Thymus (tissue), 11 donors: ENCODE results near the gene DNAJC25. TPM values are rescaled to one million over a fixed set of nuclear protein-coding genes. Genes with fewer than 3 reads are reported as not detected.
"Not testable (repeated sequence)": the region's sequence is repeated elsewhere in the genome, so short reads cannot be mapped to it uniquely, and the experiment has no call there.

Experiments
- DNase-seq, 9 donors: peaks; one replicate each; pipeline ENCODE4 v3.0.0-alpha.2; 2013; ENCODE audit warnings: low spot score in 9 of 9, low read depth in 6 of 9, missing footprints in 1 of 9
- H3K27ac ChIP-seq, 2 donors: one replicate each; pipeline ENCODE4 v1.5.1; 2013; ENCODE audit warnings: control low read depth in 1 of 2, low read depth in 1 of 2, low read length in 1 of 2, mild to moderate bottlenecking in 1 of 2, moderate library complexity in 1 of 2
- H3K27me3 ChIP-seq, 2 donors: one replicate each; pipeline ENCODE4 v1.5.1; 2013; ENCODE audit warnings: low read length in 1 of 2; ENCODE audit not compliant: control insufficient read depth in 2 of 2, insufficient read depth in 1 of 2
- H3K36me3 ChIP-seq, 2 donors: one replicate each; pipeline ENCODE4 v1.5.1; 2013; ENCODE audit warnings: low read length in 1 of 2, mild to moderate bottlenecking in 1 of 2, moderate library complexity in 1 of 2; ENCODE audit not compliant: control insufficient read depth in 2 of 2, insufficient read depth in 2 of 2
- H3K4me1 ChIP-seq, 2 donors: one replicate each; pipeline ENCODE4 v1.5.1; 2013; ENCODE audit warnings: low read length in 2 of 2; ENCODE audit not compliant: control insufficient read depth in 2 of 2, insufficient read depth in 2 of 2
- H3K4me3 ChIP-seq, 2 donors: one replicate each; pipeline ENCODE4 v1.5.1; 2013; ENCODE audit warnings: low read length in 2 of 2, control low read depth in 1 of 2, mild to moderate bottlenecking in 1 of 2
- H3K9me3 ChIP-seq, 2 donors: one replicate each; pipeline ENCODE4 v1.5.1; 2013; ENCODE audit warnings: low read length in 1 of 2, mild to moderate bottlenecking in 1 of 2; ENCODE audit not compliant: control insufficient read depth in 2 of 2, insufficient read depth in 1 of 2
- WGBS: extraction: QIAGEN DNeasy Blood & Tissue Kit; methylation state at CpG from one replicate; pipeline ENCODE4 v1.1.7; 2013; 5-methylcytosine and 5-hydroxymethylcytosine counted together
- polyA plus RNA-seq: library from polyadenylated mRNA; stranded (reverse); fragments of 200-250 nt; gene quantifications from one replicate; pipeline ENCODE4 v1.2.3, GENCODE V29; 2013
- total RNA-seq: library from RNA; stranded (reverse); fragments of 120-200 nt; gene quantifications from one replicate; pipeline ENCODE4 v1.2.4, GENCODE V29; 2013
- donor health status: healthy.

The DNAJC25 gene
- total and polyA plus RNA-seq, 2 donors = 3.5 to 8.8 TPM

GRCh38 chr9:111617349-111617748 is 13.8 kb upstream of the DNAJC25 start:
- not testable (repeated sequence) for H3K36me3 ChIP-seq, H3K27me3 ChIP-seq, H3K9me3 ChIP-seq, DNase-seq, H3K4me3 ChIP-seq, H3K4me1 ChIP-seq, H3K27ac ChIP-seq
- WGBS = 98% methylated on average over 29 of the region's 29 CpGs

GRCh38 chr9:111621895-111622480 is 9.1 kb upstream of the DNAJC25 start:
- H3K27ac ChIP-seq = no peak overlapping the region
- 44% methylated on average over 2 of the region's 2 CpGs for WGBS
- peak in 1 of 9 donors; percentile 31 for DNase-seq
- no peak overlapping the region for H3K4me3 ChIP-seq
- H3K4me1 ChIP-seq = no peaks in the 10 kb centered on the region
- H3K36me3 ChIP-seq = no peaks in the 10 kb centered on the region
- no peaks in the 10 kb centered on the region for H3K27me3 ChIP-seq
- no peaks in the 10 kb centered on the region for H3K9me3 ChIP-seq

- DNase-seq = no peak
- no peaks in the 10 kb centered on the region for H3K4me1 ChIP-seq
- H3K27ac ChIP-seq = no peak overlapping the region
- no peaks in the 10 kb centered on the region for H3K9me3 ChIP-seq
- H3K27me3 ChIP-seq = no peaks in the 10 kb centered on the region
- H3K36me3 ChIP-seq = no peaks in the 10 kb centered on the region
- 95% methylated on average over 3 of the region's 3 CpGs for WGBS
- no peak overlapping the region for H3K4me3 ChIP-seq
These were observed 8.5 kb upstream of the DNAJC25 start for GRCh38 chr9:111622626-111623025.

- Histone ChIP-seq H3K4me3 (no peak overlapping the region), H3K4me1 (peaks cover 6 to 8% of the 10 kb centered on the region in 2 donors), H3K9me3 (no peaks in the 10 kb centered on the region), H3K36me3 (no peaks in the 10 kb centered on the region), H3K27ac (no peak overlapping the region), H3K27me3 (no peaks in the 10 kb centered on the region)
- WGBS = 89% methylated on average over 7 of the region's 7 CpGs
- DNase-seq = no peak
These were observed 3.7 kb upstream of the DNAJC25 start for GRCh38 chr9:111627260-111627963.

- H3K36me3 ChIP-seq = no peaks in the 10 kb centered on the region
- DNase-seq = no peak
- WGBS = 90% methylated on average over 7 of the region's 7 CpGs
- no peaks in the 10 kb centered on the region for H3K27me3 ChIP-seq
- no peak overlapping the region for H3K4me3 ChIP-seq
- no peak overlapping the region for H3K27ac ChIP-seq
- H3K4me1 ChIP-seq = peaks cover 6 to 9% of the 10 kb centered on the region in 2 donors
- H3K9me3 ChIP-seq = no peaks in the 10 kb centered on the region
These were observed 2.7 kb upstream of the DNAJC25 start for GRCh38 chr9:111628411-111628810.

- H3K4me3 ChIP-seq = peak overlapping the region; percentile 53 to 93
- H3K27me3 ChIP-seq = no peaks in the 10 kb centered on the region
- no peaks in the 10 kb centered on the region for H3K9me3 ChIP-seq
- WGBS = 19% methylated on average over 17 of the region's 17 CpGs
- peaks cover 6 to 9% of the 10 kb centered on the region in 2 donors for H3K4me1 ChIP-seq
- H3K36me3 ChIP-seq = no peaks in the 10 kb centered on the region
- H3K27ac ChIP-seq = peak overlapping the region; percentile 36 to 91
- peak in 1 of 9 donors; percentile 2 for DNase-seq
These were observed 761 bp upstream of the DNAJC25 start for GRCh38 chr9:111630182-111630963.

GRCh38 chr9:111630964-111631213 is 245 bp upstream of the DNAJC25 start:
- Histone ChIP-seq H3K27me3 (no peaks in the 10 kb centered on the region), H3K4me3 (peak overlapping the region; percentile 53 to 93), H3K27ac (peak overlapping the region; percentile 36 to 91), H3K9me3 (no peaks in the 10 kb centered on the region), H3K36me3 (no peaks in the 10 kb centered on the region), H3K4me1 (peaks cover 6 to 9% of the 10 kb centered on the region in 2 donors)
- WGBS = under 1% methylated on average over 14 of the region's 14 CpGs
- DNase-seq = no peak

GRCh38 chr9:111632060-111632459 is 926 bp downstream of the DNAJC25 start:
- DNase-seq = peak in 2 of 9 donors; percentile 1 to 5
- H3K36me3 ChIP-seq = no peaks in the 10 kb centered on the region
- H3K27me3 ChIP-seq = no peaks in the 10 kb centered on the region
- peak overlapping the region; percentile 53 to 93 for H3K4me3 ChIP-seq
- H3K9me3 ChIP-seq = no peaks in the 10 kb centered on the region
- WGBS = 46% methylated on average over 5 of the region's 5 CpGs
- H3K27ac ChIP-seq = no peak overlapping the region
- peaks cover 6 to 9% of the 10 kb centered on the region in 2 donors for H3K4me1 ChIP-seq

- 98% methylated on average over 7 of the region's 7 CpGs for WGBS
- no peaks in the 10 kb centered on the region for H3K36me3 ChIP-seq
- H3K4me1 ChIP-seq = peaks cover 6 to 9% of the 10 kb centered on the region in 2 donors
- H3K9me3 ChIP-seq = no peaks in the 10 kb centered on the region
- H3K4me3 ChIP-seq = no peak overlapping the region
- no peaks in the 10 kb centered on the region for H3K27me3 ChIP-seq
- H3K27ac ChIP-seq = no peak overlapping the region
- DNase-seq = no peak
These were observed 1.7 kb downstream of the DNAJC25 start for GRCh38 chr9:111632695-111633388.
